ENCODE data around the gene SPOCD1. TPM values are rescaled to one million over a fixed set of nuclear protein-coding genes. Genes with fewer than 3 reads are reported as not detected.
"Not testable (repeated sequence)": the region's sequence is repeated elsewhere in the genome, so short reads cannot be mapped to it uniquely, and the experiment has no call there.

The SPOCD1 gene
- total RNA-seq, 2 donors from 2014 or later: 0.45 to 0.59 TPM

DNA sequence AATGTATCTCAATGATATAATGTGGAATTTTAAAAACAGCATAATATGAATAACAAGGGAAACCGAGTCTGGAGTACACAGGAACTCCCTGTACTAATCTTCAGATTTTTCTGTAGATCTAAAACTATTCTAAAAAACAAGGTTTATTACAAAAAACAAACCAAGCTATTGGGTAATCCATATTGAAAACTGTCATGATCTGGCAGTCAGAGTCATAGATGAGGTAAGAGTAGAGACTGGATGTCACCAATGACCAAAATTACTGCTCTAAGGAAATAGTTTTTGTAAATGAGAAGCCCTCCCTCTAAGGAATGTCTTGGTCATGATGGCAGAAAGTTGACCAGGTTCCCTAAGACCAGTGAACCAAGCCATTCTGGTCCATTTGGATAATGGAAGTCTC lies 2.4 kb upstream of the SPOCD1 start:
- H3K36me3 ChIP-seq: no peaks in the 10 kb centered on the region
- TF ChIP-seq, protein P1, sequence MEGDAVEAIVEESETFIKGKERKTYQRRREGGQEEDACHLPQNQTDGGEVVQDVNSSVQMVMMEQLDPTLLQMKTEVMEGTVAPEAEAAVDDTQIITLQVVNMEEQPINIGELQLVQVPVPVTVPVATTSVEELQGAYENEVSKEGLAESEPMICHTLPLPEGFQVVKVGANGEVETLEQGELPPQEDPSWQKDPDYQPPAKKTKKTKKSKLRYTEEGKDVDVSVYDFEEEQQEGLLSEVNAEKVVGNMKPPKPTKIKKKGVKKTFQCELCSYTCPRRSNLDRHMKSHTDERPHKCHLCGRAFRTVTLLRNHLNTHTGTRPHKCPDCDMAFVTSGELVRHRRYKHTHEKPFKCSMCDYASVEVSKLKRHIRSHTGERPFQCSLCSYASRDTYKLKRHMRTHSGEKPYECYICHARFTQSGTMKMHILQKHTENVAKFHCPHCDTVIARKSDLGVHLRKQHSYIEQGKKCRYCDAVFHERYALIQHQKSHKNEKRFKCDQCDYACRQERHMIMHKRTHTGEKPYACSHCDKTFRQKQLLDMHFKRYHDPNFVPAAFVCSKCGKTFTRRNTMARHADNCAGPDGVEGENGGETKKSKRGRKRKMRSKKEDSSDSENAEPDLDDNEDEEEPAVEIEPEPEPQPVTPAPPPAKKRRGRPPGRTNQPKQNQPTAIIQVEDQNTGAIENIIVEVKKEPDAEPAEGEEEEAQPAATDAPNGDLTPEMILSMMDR (IDR thresholded peaks at IDR 0.05): no peak
- no peak overlapping the region for H3K9ac ChIP-seq (ENCODE audit: low read depth in 2 of 2, low read length in 2 of 2)
- no peaks in the 10 kb centered on the region for H3K4me1 ChIP-seq
- no peaks in the 10 kb centered on the region for H3K9me3 ChIP-seq
- no peak overlapping the region for H3K4me3 ChIP-seq
- no peaks in the 10 kb centered on the region for H3K27me3 ChIP-seq
- intact Hi-C loops (cut with DNase I): loop anchor here (5.0 kb wide), 1 partner anchor 144 kb away; no protein-coding TSS in a partner anchor
- H3K27ac ChIP-seq: no peak overlapping the region
- DNase-seq: no peak

DNA sequence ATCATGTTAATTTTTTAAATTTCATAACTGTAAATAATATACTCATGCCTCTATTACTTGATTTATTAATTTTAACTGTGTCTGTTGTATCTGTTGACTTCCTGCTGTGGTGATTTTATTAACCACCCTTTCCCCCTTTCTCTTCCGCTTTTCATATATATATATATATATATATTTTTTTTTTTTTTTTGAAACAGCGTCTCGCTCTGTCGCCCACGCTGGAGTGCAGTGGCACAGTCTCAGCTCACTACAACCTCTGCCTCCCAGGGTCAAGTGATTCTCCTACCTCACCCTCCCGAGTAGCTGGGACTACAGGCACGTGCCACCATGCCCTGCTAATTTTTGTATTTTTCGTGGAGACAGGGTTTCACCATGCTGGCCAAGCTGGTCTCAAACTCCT lies 1.1 kb upstream of the SPOCD1 start:
- H3K36me3 ChIP-seq; H3K27ac ChIP-seq; H3K4me1 ChIP-seq; H3K9me3 ChIP-seq; H3K4me3 ChIP-seq; H3K27me3 ChIP-seq; H3K9ac ChIP-seq (ENCODE audit: low read depth in 2 of 2, low read length in 2 of 2); DNase-seq: not testable (repeated sequence)
- intact Hi-C loops (cut with DNase I): loop anchor here (5.0 kb wide), 1 partner anchor 145 kb away; no protein-coding TSS in a partner anchor

DNA sequence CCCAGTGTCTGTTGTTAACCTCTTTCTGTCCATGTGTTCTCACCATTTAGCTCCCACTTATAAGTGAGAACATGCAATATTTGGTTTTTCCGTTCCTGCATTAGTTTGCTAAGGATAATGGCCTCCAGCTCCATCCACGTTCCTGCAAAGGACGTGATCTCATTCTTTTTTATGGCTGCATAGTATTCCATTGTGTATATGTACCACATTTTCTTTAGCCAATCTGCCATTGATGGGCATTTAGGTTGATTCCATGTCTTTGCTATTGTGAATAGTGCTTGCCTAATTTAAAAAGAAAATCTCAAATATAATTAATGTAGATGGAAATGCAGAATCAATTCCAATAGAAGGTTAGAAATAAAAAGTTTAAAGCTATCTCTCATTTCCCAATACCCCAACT lies 679 bp upstream of the SPOCD1 start:
- intact Hi-C loops (cut with DNase I): loop anchor here (5.0 kb wide), 1 partner anchor 146 kb away; no protein-coding TSS in a partner anchor
- not testable (repeated sequence) for DNase-seq; H3K36me3 ChIP-seq; H3K27me3 ChIP-seq; H3K4me1 ChIP-seq; H3K27ac ChIP-seq; H3K9me3 ChIP-seq; H3K4me3 ChIP-seq; H3K9ac ChIP-seq (ENCODE audit: low read depth in 2 of 2, low read length in 2 of 2)

DNA sequence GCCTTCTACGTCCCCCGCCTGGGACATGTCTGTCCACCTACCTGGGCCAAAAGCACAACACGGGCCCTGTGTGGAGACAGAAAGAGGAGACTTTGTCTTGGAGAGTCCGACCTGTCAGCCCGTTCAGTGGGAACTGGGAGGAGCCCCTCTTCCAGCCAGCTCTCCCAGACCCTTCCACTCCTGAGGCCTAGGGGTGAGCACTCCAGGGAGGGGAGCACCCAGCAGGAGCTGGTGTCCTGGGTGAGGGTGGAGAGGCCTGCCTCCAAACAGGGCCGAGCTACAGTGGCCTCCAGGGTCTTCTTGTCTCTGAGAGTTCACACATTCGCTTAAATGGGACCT lies 546 bp downstream of the SPOCD1 start:
- H3K4me3 ChIP-seq: no peak overlapping the region
- no peaks in the 10 kb centered on the region for H3K4me1 ChIP-seq
- H3K36me3 ChIP-seq: no peaks in the 10 kb centered on the region
- DNase-seq: no peak
- TF ChIP-seq, protein P1 (IDR thresholded peaks at IDR 0.05): no peak
- no peaks in the 10 kb centered on the region for H3K27me3 ChIP-seq
- H3K9me3 ChIP-seq: no peaks in the 10 kb centered on the region
- intact Hi-C loops (cut with DNase I): loop anchor here (5.0 kb wide), 1 partner anchor 147 kb away; no protein-coding TSS in a partner anchor
- no peak overlapping the region for H3K27ac ChIP-seq
- H3K9ac ChIP-seq (ENCODE audit: low read depth in 2 of 2, low read length in 2 of 2): no peak overlapping the region

DNA sequence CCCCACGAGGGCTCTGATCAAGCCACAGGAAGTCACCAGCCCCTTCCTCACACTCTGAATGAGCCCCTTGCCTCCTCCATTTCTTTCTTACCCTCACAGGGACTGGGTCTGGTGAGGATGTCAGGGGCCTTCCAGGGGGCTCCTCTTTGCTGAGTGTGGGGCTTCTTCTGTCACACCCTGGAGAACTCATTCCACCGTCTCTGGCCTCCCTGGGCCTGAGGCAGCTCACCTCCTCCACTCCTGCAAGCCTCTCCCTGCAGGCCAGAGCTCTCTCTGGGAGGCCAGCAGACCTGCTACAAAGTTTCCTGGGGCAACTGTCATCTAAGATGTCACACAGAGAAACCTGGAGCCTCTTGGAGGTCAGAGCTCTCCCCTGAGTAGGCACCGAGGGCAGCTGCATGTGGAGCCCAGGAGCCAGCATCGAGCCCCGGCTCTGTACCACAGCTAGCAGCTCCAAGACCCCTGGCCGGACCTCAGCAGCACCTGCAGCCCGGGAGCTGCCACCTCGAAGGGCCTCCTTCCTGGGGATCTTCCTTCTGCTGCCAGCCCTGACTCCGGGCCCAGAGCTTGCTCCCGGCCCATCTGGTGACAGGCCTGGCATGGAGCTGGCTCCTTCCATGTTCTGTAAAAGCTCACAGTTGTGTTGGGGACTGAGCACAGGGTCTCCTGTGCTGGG lies 1.1 kb downstream of the SPOCD1 start:
- Histone ChIP-seq H3K4me1 (no peaks in the 10 kb centered on the region), H3K27me3 (no peaks in the 10 kb centered on the region), H3K4me3 (no peak overlapping the region), H3K9me3 (no peaks in the 10 kb centered on the region), H3K36me3 (no peaks in the 10 kb centered on the region), H3K27ac (no peak overlapping the region), H3K9ac (ENCODE audit: low read depth in 2 of 2, low read length in 2 of 2) (no peak overlapping the region)
- TF ChIP-seq, protein P1 (IDR thresholded peaks at IDR 0.05): no peak
- intact Hi-C loops (cut with DNase I): loop anchor here (5.0 kb wide), 1 partner anchor 148 kb away; no protein-coding TSS in a partner anchor
- no peak for DNase-seq

DNA sequence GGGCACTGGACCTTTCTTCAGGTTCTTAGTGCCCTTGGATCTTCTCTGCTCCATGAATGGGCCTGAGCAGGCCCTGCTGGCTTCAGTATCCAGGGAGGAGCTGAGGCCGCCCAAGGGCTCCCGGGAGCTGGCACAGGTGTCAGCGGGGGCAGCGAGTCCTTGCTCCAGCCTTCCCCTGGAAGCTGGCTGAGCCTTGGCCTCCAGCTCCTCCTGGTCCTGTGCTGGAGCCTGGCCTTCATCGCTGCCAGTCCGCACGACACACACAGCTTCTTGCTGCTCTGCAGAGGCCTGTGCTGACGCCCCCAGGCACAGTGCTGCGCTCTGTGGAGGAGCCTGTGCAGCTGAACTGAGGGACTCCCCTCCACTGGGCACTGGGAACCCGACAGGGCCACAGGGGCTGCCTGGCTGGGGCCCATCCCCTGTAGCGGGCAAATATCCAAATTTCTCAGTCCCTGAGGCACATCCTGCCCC lies 1.7 kb downstream of the SPOCD1 start:
- DNase-seq: no peak
- no peak overlapping the region for H3K27ac ChIP-seq
- no peak overlapping the region for H3K9ac ChIP-seq (ENCODE audit: low read depth in 2 of 2, low read length in 2 of 2)
- no peaks in the 10 kb centered on the region for H3K9me3 ChIP-seq
- no peaks in the 10 kb centered on the region for H3K4me1 ChIP-seq
- TF ChIP-seq, protein P1 (IDR thresholded peaks at IDR 0.05): no peak
- H3K4me3 ChIP-seq: no peak overlapping the region
- intact Hi-C loops (cut with DNase I): no loop called here
- no peaks in the 10 kb centered on the region for H3K36me3 ChIP-seq
- no peaks in the 10 kb centered on the region for H3K27me3 ChIP-seq

Data from colonic mucosa (tissue), 4 donors.